DLD1 (cell line): ENCODE results near the gene LMTK3.

Experiments
- in situ Hi-C: cut with HindIII; loops from 2 replicates; pipeline ENCODE4 v1.10.0; 2017; ENCODE audit warnings: low sequenced_read_pairs

LMTK3 gene

GRCh38 chr19:48511800-48512503 is at the start of gene LMTK3:
TSS of gene LMTK3 (minus strand) at chr19:48511835. CDS start at chr19:48511576, 259 bp downstream.
- in situ Hi-C loops: no loop called here

- in situ Hi-C loops: no loop called here
Measured at GRCh38 chr19:48561412-48561811, 49.8 kb upstream of the LMTK3 start.

- in situ Hi-C loops: no loop called here
Measured at GRCh38 chr19:48560095-48560530, 48.5 kb upstream of the LMTK3 start.

GRCh38 chr19:48558018-48558684 is 46.5 kb upstream of the LMTK3 start:
- in situ Hi-C loops: no loop called here

- in situ Hi-C loops: no loop called here
Measured at GRCh38 chr19:48556825-48557224, 45.2 kb upstream of the LMTK3 start.

GRCh38 chr19:48556163-48556562 is 44.5 kb upstream of the LMTK3 start:
- in situ Hi-C loops: no loop called here

- in situ Hi-C loops: no loop called here
Measured at GRCh38 chr19:48554385-48555091, 42.9 kb upstream of the LMTK3 start.

GRCh38 chr19:48553676-48554384 is 42.2 kb upstream of the LMTK3 start:
- in situ Hi-C loops: no loop called here

- in situ Hi-C loops: no loop called here
Measured at GRCh38 chr19:48552406-48553322, 41.0 kb upstream of the LMTK3 start.

GRCh38 chr19:48551437-48552302 is 40.0 kb upstream of the LMTK3 start, which contains the start of gene SULT2B1:
TSS of gene SULT2B1 (plus strand) at chr19:48552172. CDS start at chr19:48552253, 81 bp downstream.
- in situ Hi-C loops: no loop called here

GRCh38 chr19:48549380-48549779 is 37.7 kb upstream of the LMTK3 start:
- in situ Hi-C loops: no loop called here

- in situ Hi-C loops: no loop called here
Measured at GRCh38 chr19:48548253-48548911, 36.7 kb upstream of the LMTK3 start.

- in situ Hi-C loops: no loop called here
Measured at GRCh38 chr19:48547722-48548121, 36.1 kb upstream of the LMTK3 start.

- in situ Hi-C loops: no loop called here
Measured at GRCh38 chr19:48544856-48545750, 33.5 kb upstream of the LMTK3 start.

GRCh38 chr19:48543121-48543710 is 31.6 kb upstream of the LMTK3 start:
- in situ Hi-C loops: no loop called here

- in situ Hi-C loops: no loop called here
Measured at GRCh38 chr19:48541813-48542212, 30.2 kb upstream of the LMTK3 start.

GRCh38 chr19:48540110-48540509 is 28.5 kb upstream of the LMTK3 start:
- in situ Hi-C loops: no loop called here
